ENCODE data around the gene CDK9.
"Not testable (repeated sequence)": the region's sequence is repeated elsewhere in the genome, so short reads cannot be mapped to it uniquely, and the experiment has no call there.

Gene CDK9

DNA sequence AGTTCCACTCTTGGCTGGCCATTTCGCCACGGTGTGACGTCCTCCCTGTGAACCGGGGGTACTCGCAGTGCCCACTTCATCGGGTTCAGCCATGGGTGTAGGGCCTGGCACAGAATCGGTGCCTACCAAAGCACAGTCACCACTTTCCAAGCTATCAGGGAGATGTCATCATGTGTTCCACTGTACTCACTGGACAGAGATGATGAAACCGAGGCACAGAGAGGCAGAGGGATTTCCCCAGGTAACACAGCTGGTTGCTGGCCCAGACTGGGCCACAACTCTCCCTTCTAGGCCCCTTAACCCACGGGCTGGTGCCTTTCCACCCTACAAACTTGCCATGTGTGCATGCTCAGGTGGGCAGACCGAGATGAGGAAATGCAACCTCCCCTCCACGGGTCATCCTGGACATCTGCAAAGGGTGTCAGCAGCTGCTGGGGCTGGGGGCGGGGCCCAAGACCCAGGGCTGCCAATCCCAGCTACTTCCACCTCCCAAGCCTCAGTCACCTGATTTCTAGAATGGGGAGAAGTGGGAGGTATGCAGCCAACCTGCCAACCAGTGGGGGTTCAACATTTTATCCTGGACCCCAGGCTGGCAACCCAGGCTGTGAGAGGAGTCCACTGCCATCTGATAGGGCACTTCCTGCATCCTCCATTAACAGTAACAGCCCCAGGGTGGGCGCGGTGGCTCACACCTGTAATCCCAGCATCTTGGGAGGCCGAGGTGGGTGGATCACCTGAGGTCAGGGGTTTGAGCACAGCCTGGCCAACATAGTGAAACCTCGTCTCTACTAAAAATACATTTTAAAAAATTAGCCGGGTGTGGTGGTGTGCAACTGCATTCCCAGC lies 6.5 kb upstream of the CDK9 start:
- TF ChIP-seq POLR2A (IDR thresholded peaks at IDR 0.05; ENCODE audit: low read depth, low read length), result no peak
- DNase-seq (ENCODE audit: insufficient read length, low spot score) (no peak), FAIRE-seq (no peak)

DNA sequence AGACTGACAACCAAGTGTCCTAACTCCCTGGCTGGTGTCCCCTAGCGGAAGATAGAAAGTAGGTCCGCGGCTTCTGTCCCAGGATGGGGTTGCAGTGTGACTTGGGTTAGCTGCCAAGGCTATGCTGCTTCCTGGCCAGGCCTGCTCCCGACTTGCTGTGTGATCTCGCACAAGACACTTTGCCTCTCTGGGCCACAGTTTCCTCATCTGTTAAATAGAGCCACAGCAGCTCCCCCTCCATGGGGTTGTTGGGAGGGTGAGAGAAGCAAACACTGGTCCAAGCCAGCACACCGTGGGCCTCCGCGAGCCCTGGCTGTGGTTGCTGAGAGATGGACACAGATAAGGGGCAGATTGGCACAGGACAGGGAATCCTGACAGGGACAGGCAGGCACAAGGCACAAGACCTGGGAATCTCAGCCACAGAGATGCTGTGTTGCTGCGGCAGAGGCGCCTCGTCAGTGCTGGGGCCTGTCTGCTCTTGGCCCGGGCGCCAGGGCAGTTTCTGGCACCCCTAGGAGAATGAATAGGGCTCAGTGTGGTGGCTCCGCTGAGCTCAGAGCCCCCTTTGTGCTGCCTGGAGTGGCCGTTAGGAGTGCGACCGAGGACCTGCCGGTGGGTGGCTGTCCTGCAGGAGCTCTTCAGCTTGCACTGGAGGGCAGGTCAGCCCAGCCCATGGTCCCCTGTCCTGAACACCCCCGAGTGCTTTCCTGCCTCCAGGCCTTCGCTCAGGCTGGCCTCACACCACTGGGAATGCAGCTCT lies 5.5 kb upstream of the CDK9 start:
- DNase-seq (ENCODE audit: insufficient read length, low spot score), result no peak
- no peak for TF ChIP-seq POLR2A (IDR thresholded peaks at IDR 0.05; ENCODE audit: low read depth, low read length)
- FAIRE-seq, result no peak

DNA sequence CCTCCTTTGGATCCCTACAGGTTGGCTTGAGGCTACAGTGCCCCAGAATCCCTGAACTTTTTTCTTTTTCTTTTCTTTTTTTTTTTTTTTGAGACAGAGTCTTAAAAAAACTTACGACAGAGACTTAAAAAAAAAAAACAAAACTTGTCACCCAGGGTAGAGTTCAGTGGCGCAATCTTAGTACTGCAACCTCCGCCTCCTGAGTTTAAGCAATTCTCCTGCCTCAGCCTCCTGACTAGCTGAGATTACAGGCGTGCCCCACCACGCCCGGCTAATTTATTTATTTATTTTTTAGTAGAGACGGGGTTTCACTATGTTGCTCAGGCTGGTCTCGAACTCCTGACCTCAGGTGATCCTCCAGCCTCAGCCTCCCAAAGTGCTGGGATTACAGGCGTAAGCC lies 4.9 kb upstream of the CDK9 start:
- not testable (repeated sequence) for DNase-seq (ENCODE audit: insufficient read length, low spot score)

DNA sequence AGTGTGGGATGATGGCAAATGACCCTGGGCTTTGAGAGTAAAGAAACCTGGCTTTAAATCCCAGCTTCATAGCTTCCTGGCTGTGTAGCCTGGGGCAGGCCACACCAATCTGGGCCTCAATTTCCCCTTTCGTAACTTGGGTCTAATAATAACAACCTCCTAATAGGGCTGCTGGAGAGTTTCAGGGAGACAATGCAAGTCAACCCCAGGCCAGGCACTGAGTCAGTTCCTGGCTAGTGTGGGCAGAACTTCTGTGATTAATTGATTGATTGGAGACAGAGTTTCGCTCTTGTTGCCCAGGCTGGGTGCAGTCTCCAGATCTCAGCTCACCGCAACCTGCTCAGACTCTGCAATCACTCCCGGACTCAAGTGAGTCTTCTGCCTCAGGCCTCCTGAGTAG lies 4.0 kb upstream of the CDK9 start:
- TF ChIP-seq POLR2A (IDR thresholded peaks at IDR 0.05; ENCODE audit: low read depth, low read length), result no peak
- no peak for FAIRE-seq
- DNase-seq (ENCODE audit: insufficient read length, low spot score), result no peak

More for the DNA sequence above, 4.9 kb upstream of the CDK9 start:
- FAIRE-seq, result not testable (repeated sequence)

DNA sequence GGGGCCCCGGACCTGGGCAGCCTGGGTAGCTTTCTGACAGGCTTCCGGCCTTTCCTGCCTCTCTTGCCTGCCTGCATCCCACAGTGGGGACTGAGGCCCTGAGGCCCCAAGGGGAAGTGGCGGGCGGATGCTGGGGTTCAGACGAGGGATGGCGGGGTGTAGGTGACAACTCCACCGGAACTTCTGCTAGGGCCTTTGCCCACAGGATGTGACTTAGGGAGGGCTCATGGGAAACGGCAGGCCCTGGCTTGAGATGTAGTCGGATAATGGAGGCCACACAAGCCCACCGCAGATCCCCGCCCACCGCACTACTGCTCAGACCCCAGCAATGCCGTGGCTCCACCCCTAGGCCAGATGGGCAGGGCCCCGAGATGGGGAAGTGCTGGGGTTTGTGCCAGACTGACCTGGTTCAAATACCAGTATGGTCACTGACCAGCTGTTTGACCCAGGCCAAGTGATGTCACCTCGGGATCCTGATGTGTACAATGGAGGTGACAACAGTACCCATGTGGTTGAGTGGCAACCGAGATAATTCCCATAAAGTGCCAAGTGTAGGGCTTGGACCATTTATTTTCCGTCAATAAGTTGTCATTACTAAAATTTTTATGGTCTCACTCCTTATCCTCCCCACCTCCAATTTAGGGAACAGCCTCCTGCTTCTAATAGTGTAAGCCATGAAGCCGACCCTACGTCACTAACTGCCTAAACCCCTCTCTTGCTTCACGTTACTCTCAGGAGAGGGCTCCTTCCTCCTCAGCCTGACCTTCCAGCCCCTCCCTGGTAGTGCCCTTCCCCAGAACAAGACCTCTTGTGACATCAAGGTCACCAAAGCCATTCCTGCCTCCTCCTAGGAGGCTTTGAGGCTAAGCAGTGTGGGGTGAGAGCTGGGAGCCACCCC lies 2.5 kb upstream of the CDK9 start:
- DNase-seq (ENCODE audit: insufficient read length, low spot score) (no peak), FAIRE-seq (no peak)
- no peak for TF ChIP-seq POLR2A (IDR thresholded peaks at IDR 0.05; ENCODE audit: low read depth, low read length)

DNA sequence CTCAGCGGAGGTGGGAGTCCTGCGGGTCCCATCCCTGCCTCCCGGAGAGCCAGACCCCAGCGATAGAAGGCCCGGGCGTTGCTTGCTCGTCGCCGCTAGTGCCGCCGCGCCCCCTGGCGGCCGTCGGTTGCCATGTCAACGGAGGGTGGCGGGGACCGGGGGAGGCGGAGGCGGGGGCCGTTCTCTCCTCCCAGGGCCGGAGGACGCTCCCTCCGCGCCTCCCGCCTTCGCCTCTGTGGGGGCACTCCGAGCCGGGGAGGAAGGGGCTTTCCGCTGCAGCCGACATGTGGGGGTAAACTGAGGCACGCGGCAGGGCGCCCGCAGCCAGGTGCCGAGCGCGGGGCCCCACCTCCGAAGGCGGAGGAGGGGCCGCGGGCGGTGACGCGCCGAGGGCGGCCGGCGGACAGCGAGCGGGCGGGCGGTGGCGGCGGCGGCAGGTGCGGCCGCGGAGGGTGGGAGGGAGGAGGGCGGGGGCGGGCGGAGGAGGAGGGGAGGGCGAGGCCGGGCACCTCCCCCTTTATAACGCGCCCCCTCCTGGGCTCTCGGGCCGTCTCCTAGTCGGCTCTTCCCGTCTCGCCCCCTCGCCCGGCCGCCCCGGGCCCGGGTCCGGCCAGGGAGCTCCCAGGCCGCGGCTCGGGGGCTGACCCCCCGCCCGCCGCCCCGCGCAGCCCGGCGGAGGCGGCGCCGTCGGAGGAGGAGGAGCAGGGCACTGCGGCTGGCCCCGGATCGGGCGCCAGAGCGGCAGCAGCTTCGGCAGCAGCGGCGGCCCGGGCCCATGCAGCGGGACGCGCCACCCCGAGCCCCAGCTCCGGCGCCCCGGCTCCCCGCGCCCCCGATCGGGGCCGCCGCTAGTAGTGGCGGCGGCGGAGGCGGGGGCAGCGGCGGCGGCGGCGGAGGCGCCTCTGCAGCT lies 556 bp upstream of the CDK9 start:
- FAIRE-seq, result no peak
- peak; percentile 97 for DNase-seq (ENCODE audit: insufficient read length, low spot score)
- peak; percentile 29; the same call in 1 of the 2 replicates for TF ChIP-seq POLR2A (IDR thresholded peaks at IDR 0.05; ENCODE audit: low read depth, low read length)

DNA sequence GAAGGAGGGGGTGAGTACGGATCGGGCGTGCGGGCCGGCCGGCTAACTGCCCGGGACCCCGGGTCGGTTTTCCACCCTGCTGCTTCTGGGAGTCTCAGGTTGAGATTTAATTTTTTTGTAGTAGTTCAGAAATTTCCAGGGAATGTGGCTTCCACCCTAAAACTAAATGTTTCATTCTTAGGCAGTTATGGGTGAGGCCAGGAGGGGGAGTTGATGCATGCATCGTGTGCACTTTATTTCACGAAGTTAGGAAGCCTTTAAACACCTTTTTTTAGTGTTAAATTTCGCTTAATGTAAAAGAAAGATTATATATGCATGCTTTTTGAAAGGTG lies 905 bp downstream of the CDK9 start:
- FAIRE-seq, result no peak
- TF ChIP-seq POLR2A (IDR thresholded peaks at IDR 0.05; ENCODE audit: low read depth, low read length), result no peak
- no peak for DNase-seq (ENCODE audit: insufficient read length, low spot score)

DNA sequence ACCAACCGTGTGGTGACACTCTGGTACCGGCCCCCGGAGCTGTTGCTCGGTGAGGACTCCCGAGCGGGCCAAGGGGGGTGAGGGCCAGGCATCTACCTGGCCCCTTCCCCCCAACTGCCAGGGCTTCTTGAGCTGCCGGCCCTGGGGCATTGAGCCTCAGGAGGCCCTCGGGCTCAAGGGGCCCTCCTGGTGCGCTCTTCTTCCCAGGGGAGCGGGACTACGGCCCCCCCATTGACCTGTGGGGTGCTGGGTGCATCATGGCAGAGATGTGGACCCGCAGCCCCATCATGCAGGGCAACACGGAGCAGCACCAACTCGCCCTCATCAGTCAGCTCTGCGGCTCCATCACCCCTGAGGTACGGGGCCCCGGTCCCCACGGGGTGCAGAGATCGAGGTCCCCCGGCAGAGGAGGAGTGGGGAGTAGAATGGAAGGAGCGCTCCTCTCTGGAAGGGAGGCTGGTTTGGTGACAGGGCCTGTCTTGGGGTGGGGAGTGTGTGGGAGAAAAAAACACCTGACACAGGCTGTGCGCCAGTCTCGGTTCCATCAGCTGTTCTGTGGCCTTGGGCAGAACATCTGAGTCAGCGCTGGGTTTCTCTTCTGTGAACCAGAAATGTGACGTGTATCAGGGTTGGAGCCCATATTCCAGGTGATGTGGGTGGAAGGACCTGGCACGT lies 2.6 kb downstream of the CDK9 start:
- FAIRE-seq (no peak), DNase-seq (ENCODE audit: insufficient read length, low spot score) (no peak)

DNA sequence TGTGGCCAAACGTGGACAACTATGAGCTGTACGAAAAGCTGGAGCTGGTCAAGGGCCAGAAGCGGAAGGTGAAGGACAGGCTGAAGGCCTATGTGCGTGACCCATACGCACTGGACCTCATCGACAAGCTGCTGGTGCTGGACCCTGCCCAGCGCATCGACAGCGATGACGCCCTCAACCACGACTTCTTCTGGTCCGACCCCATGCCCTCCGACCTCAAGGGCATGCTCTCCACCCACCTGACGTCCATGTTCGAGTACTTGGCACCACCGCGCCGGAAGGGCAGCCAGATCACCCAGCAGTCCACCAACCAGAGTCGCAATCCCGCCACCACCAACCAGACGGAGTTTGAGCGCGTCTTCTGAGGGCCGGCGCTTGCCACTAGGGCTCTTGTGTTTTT lies 3.3 kb downstream of the CDK9 start:
- DNase-seq (ENCODE audit: insufficient read length, low spot score) (no peak), FAIRE-seq (no peak)
- TF ChIP-seq POLR2A (IDR thresholded peaks at IDR 0.05; ENCODE audit: low read depth, low read length), result no peak

More for the DNA sequence above, 2.6 kb downstream of the CDK9 start:
- TF ChIP-seq POLR2A (IDR thresholded peaks at IDR 0.05; ENCODE audit: low read depth, low read length), result no peak

DNA sequence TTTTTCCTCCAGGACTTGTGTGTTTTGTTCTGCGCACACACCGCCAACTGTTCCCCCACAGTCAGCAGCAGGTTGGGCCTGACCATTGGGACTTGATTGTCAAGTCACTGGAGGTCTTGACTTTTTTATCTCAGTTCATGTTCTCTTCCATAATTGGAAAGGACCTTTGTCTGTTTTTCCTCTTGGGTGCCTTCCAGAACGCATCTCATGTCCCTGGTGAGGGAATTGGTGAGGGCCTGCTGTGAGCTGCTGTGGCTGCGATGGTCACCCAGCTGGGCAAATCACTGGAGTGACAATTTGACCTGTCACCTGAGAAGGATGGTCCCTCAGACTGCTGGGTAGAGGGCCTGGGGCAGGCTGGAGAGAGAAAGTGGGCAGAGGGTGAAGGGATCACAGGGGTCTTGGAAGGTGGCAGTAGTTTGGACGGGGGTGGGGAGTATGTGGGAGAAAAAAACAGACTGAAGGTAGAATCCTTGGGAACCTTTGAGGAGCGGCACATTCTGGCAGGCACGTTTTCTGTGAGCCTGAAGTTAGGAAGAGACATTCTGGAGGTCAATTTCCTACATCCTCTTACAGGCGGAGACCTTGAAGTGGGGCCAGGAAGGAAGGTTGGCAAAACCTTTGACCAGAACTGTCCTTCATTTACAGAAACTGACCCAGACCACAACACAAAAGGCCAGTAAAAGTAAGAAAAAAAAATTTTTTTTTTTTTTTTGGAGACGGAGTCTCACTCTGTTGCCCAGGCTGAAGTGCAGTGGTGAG lies 4.4 kb downstream of the CDK9 start:
- DNase-seq (ENCODE audit: insufficient read length, low spot score) (no peak), FAIRE-seq (no peak)
- no peak for TF ChIP-seq POLR2A (IDR thresholded peaks at IDR 0.05; ENCODE audit: low read depth, low read length)

DNA sequence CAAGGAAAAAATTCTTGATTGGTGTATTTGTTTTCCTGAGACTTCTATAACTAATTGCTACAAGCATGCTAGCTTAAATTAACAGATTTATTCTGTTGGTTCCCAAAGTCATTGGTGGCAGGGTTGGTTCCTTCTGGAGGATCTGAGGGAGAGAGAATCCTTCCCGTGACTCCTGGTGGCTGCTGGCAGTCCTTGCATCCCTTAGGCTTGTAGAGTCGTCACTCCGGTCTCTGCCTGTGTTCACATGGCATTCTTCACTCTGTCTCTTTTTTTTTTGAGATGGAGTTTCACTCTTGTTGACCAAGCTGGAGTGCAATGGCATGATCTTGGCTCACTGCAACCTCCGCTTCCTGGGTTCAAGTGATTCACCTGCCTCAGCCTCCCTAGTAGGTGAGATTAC lies 5.3 kb downstream of the CDK9 start:
- FAIRE-seq (no peak), DNase-seq (ENCODE audit: insufficient read length, low spot score) (no peak)
- no peak for TF ChIP-seq POLR2A (IDR thresholded peaks at IDR 0.05; ENCODE audit: low read depth, low read length)

Data from H54 (cell line).